ENCODE data around the gene RAD51B.

GRCh38 chr14:68649476-68650189, 830.1 kb downstream of the RAD51B start:
- no peak for TF ChIP-seq UBTF (CRISPR knock-in tag; IDR thresholded peaks at IDR 0.05)
- TF ChIP-seq STAT5B (CRISPR knock-in tag; IDR thresholded peaks at IDR 0.05): no peak
- no peak for TF ChIP-seq POLR2AphosphoS5 (IDR thresholded peaks at IDR 0.05; ENCODE audit: low read depth, low read length)
- TF ChIP-seq HMG20A (CRISPR knock-in tag; IDR thresholded peaks at IDR 0.05; ENCODE audit: borderline replicate concordance): no peak
- no peak for TF ChIP-seq ZNF772 (CRISPR knock-in tag; IDR thresholded peaks at IDR 0.05)
- TF ChIP-seq THYN1 (CRISPR knock-in tag; IDR thresholded peaks at IDR 0.05; ENCODE audit: borderline replicate concordance, low read depth): no peak
- no peak for TF ChIP-seq TGIF2 (CRISPR knock-in tag; IDR thresholded peaks at IDR 0.05)
- TF ChIP-seq POLR2AphosphoS2 (IDR thresholded peaks at IDR 0.05; ENCODE audit: low read depth, low read length): no peak
- TF ChIP-seq CTCF (CRISPR knock-in tag; IDR thresholded peaks at IDR 0.05): no peak
- TF ChIP-seq NR2F6 (IDR thresholded peaks at IDR 0.05): no peak
- TF ChIP-seq NR2F6 (CRISPR knock-in tag; IDR thresholded peaks at IDR 0.05): no peak
- no peak for TF ChIP-seq ATF2 (CRISPR knock-in tag; IDR thresholded peaks at IDR 0.05)
- no peak for TF ChIP-seq NONO (IDR thresholded peaks at IDR 0.05)
- no peak for TF ChIP-seq NONO (CRISPR knock-in tag; conservative IDR thresholded peaks at IDR 0.05)
- no peak for TF ChIP-seq KDM3A (CRISPR knock-in tag; IDR thresholded peaks at IDR 0.05; ENCODE audit: low read depth)
- no peak for TF ChIP-seq NFE2L2 (IDR thresholded peaks at IDR 0.05; ENCODE audit: low read length)

All from HepG2 (cell line).